Frontal cortex (tissue), 4 donors: Measurements from ENCODE around the gene IMMP2L. TPM values are rescaled to one million over a fixed set of nuclear protein-coding genes. Genes with fewer than 3 reads are reported as not detected.
A peak's percentile ranks its signal among the peaks of the same experiment; 100 is the strongest.
"Not testable (repeated sequence)": the region's sequence is repeated elsewhere in the genome, so short reads cannot be mapped to it uniquely, and the experiment has no call there.

ENCODE experiments used
- DNase-seq, 2 donors: peaks; one replicate each; pipeline ENCODE4 v3.0.0; 2012; ENCODE audit warnings: low spot score in 2 of 2
- FAIRE-seq: peaks from 2 replicates; lab custom pipeline; 2012; peaks lifted over from hg19 to GRCh38; lab: Jason Lieb, UNC
- total RNA-seq: library from RNA; depleted of rRNA; stranded (reverse); fragments of >200 nt; gene quantifications from one replicate; pipeline ENCODE4 v1.2.3, GENCODE V29; 2014
- donor health status: control.
- donor health status: control.
- donor health status: control.

IMMP2L gene
- total RNA-seq: 9.8 TPM

DNA sequence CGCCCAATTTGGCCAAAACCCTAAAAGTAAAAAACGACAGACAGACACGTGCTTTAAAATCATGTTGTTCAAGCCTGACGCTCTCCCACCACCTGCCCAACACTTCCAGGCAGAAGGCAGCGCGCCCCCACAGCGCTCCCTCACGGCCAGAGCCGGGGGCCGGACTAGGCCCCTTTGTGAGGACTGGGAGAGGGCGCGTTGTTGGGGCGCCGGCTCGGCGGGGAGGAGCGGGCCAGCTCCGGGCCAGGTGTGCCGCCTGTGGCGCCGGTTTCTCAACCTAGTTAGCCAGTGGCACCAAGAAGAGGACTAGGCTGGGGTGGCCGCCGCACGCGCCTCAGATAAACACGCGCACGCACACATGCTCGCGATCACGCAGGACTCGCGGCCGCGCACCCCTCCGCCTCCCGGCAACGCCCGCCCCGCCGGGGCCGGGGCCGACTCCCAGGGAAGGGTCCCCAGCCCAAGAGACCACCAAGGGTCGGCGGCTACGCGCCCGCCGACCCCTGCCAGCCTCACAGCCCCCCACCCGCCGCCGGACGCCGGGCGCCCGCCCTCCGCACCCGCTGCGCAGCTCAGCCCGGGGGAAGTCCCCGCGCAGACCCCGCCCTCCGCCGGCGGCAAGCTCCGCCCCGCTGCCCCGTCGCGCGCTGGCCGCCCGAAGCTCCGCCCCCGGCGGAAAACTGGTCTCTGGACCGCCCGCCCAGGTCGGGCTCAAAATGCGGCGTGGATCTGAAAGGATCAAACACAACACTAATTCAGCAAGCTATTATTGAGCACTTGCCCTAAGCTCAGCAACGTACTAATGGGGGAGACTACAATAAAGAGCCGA lies at the start of gene IMMP2L:
TSS of gene IMMP2L (minus strand) at position 589 of the 829 bp plus-strand sequence.
- peak; percentile 86 to 90 for DNase-seq
- no peak for FAIRE-seq

DNA sequence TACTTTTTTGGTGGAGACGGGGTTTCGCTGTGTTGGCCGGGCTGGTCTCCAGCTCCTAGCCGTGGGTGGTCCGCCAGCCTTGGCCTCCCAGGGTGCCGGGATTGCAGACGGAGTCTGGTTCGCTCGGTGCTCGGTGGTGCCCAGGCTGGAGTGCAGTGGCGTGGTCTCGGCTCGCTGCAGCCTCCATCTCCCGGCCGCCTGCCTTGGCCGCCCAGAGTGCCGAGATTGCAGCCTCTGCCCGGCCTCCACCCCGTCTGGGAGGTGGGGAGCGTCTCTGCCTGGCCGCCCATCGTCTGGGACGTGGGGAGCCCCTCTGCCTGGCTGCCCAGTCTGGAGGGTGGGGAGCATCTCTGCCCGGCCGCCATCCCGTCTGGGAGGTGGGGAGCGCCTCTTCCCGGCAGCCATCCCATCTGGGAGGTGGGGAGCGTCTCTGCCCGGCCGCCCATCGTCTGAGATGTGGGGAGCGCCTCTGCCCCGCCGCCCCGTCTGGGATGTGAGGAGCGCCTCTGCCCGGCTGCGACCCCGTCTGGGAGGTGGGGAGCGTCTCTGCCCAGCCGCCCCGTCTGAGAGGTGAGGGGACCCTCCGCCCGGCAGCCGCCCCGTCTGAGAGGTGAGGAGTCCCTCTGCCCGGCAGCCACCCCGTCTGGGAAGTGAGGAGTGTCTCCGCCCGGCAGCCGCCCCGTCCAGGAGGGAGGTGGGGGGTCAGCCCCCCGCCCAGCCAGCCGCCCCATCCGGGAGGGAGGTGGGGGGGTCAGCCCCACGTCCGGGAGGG lies 47.4 kb upstream of the IMMP2L start:
- not testable (repeated sequence) for DNase-seq, FAIRE-seq

DNA sequence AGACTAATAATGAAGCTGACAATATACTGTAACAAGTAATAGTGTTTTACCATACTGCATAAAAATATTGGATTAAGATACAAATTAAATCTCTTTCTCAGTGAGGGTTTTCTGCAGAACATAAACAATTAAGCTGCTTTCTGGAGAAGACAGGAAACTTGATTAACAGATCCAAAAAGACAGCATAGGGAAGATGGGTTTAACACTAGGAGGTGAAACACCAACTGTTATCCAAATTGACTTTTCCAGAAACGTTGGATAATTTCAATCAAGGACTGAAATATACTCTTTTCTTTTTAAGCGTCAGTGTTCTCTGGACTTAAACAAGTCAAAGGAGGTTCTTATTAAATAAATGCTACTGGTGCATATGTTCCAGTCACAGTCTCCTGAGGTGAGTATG lies 45.3 kb upstream of the IMMP2L start:
- DNase-seq (no peak), FAIRE-seq (no peak)

DNA sequence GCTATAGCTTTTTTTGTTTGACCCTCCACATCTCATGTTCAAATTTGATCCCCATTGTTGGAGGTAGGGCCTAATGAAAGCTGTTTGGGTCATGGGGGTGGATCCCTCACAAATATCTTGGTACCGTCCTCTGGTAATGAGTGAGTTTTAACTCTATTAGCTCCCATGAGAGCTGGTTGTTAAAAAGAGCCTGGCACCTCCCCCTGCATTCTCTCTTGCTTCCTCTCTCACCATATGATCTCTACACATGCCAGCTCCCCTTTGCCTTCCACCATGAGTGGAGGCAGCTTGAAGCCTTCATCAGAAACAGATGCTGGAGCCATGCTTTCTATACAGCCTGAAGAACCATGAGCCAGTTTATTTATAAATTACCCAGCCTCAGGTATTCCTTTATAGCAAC lies 43.0 kb upstream of the IMMP2L start:
- no peak for FAIRE-seq

DNA sequence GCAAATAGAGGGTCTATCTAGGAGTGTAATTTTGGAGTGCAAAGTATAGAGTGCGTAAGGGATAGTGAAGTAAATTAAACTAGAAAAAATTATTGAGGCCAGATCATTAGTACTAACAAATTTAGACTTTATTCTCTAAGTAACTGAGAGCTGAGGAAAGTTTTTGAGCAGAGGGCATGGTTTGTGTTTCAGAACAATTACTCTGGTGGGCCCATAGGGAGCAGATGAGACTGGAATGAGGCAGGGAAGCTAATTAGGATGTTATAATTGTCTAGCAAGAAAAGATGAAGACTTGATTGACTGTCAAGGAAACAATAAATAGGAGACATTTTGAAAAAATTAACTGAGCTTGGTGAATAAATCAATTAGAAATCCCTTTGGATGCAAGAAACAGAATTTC lies 37.8 kb upstream of the IMMP2L start:
- DNase-seq: no peak
- FAIRE-seq: no peak

More for the DNA sequence above, 43.0 kb upstream of the IMMP2L start:
- no peak for DNase-seq

DNA sequence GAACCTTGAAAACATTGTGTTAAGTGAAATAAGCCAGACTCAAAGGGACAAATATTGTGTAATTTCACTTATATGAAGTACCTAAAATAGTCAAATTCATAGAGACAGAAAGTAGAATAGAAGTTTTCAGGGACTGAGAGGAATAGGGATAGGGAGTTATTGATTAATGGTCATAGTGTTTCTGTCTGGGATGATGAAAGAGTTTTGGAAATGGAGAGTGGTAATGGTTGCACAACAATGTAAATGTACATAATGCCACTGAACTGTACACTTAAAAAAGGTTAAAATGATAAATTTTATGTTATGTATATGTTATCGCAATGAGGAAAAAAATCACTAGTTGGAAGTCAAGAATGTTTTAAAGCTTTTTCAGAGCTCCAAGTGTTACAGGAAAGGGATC lies 33.5 kb upstream of the IMMP2L start:
- FAIRE-seq: no peak
- DNase-seq: no peak

DNA sequence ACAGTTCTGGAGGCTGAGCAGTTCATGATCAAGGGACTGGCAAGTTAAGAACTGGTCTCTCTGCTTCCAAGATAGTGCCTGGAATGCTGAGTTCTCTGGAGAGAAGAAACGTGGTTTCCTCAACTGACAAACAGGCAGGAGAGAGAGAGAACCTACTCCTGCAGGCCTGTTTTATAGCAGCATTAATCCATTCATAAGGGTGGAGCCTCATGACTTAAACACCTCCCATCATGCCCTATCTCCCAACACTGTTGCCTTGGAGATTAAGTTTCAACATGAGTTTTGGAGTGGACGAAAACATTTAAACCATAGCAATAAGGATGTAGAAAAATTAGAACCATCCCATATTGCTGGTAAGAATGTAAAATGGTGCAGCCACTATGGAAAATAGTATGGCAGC lies 32.3 kb upstream of the IMMP2L start:
- DNase-seq: no peak
- no peak for FAIRE-seq

DNA sequence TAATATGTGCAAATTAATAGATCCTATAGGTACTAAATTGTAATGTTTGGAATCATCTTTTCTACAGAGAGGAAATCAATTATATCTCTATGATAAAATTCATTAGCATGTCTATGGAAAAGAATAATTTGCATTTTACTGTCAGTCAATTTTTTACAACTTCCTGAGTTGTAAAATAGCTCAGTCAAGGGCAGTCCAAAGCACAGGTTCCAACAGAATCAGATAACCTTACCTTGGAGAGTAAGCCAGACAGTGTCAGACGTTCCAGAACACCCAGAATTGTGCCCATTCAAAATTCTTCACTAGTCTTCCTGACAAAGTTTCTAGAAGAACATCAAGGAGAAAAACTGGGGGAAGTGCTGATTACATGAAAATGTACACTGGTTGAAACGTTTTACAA lies 31.1 kb upstream of the IMMP2L start:
- DNase-seq (no peak), FAIRE-seq (no peak)

DNA sequence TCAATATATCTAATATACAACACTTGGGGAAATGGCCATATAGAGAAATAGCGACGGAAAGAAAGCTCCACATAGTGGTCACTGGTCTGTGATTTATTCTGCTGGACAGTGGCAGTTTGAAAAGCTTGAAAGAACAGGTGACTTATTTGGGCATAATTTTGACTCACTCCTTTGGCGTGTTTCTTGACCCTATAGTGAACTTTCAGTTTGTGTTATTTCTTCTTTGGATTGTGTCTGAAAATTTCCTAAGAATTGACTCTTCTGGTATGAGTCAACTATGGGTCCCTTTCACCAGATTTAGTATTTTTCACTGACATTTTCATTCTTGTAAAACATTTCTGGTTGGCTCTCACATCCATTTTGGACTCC lies 25.8 kb upstream of the IMMP2L start:
- no peak for DNase-seq
- no peak for FAIRE-seq

DNA sequence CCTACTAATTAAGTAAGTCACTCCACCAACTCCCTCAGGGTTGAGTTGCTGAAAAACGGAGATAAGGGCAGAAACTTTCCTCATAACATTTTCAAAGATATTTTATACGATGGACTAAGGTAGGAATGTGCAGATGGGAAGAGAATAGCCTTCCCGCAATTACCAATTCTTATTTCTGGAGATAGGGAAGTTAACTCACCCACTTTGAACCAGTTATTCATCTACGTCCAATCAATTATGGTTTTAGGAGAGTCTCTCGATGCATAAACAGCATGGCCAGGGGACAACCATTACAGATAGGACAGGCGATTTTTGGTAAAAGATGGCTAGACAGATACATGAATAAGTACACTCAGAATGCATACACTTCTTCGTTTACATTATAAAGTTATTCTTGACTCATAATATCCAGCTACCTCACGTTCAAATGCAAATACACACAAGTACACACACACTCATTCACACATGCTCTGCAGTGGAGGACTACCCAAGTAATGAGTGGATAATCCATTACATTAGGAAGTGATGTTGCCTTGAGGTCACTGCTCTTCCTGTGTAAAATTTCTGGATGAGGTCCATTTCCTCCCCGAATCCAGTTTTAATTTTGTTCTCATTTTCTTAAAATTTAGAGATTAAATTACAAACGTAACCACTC lies 25.2 kb upstream of the IMMP2L start:
- DNase-seq (no peak), FAIRE-seq (no peak)

DNA sequence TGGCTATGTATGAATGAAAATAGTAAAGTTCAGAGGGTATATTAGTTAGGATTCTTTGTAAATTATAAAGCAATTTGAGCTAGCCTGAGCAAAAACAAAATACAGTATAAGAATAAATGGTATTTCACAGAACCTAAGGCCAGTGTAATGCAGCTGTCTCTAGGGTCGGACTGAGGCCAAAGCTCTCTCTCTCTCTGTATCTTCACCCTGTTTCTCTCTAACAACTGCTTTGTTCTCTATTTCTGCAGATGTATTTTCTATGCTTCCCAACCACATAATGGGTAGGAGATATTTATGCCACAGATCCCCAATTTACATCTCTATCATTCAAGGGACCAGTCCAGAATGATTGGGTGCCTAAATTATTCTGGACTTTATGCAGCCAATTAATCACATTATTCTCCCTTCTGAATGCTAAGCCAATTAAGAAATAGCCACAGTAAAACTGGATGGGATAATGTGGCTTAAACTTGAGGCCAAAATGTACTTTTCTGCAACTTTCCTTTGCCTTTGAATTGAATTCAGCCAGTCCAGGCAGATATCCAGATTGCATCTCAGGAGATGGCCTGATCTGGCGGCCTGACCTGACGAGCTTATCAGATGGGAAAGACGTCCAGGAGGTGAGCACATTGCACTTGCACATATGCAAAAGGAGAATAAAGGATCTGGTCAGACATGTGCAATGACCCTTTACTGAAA lies 24.6 kb upstream of the IMMP2L start:
- FAIRE-seq (no peak), DNase-seq (no peak)

DNA sequence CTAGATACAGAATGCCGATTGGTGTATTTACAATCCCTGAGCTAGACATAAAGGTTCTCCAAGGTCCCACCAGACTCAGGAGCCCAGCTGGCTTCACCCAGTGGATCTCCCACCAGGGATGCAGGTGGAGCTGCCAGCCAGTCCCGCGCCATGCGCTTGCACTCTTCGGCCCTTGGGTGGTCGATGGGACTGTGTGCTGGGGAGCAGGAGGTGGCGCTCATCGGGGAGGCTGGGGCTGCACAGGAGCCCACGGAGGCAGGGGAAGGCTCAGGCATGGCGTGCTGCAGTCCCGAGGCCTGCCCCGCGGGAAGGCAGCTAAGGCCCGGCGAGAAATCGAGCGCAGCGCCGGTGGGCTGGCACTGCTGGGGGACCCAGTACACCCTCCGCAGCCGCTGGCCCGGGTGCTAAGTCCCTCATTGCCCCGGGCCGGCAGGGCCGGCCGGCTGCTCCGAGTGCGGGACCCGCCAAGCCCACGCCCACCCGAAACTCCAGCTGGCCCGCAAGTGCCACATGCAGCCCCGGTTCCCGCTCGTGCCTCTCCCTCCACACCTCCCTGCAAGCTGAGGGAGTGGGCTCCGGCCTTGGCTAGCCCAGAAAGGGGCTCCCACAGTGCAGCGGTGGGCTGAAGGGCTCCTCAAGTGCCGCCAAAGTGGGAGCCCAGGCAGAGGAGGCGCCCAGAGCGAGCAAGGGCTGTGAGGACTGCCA lies 19.6 kb upstream of the IMMP2L start:
- FAIRE-seq, DNase-seq: not testable (repeated sequence)

DNA sequence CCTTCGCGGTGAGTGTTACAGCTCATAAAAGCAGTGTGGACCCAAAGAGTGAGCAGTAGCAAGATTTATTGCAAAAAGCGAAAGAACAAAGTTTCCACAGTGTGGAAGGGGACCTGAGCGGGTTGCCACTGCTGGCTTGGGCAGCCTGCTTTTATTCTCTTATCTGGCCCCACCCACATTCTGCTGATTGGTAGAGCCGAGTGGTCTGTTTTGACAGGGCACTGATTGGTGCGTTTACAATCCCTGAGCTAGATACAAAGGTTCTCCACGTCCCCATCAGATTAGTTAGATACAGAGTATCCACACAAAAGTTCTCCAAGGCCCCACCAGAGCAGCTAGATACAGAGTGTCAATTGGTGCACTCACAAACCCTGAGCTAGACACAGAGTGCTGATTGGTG lies 18.9 kb upstream of the IMMP2L start:
- DNase-seq, FAIRE-seq: not testable (repeated sequence)

DNA sequence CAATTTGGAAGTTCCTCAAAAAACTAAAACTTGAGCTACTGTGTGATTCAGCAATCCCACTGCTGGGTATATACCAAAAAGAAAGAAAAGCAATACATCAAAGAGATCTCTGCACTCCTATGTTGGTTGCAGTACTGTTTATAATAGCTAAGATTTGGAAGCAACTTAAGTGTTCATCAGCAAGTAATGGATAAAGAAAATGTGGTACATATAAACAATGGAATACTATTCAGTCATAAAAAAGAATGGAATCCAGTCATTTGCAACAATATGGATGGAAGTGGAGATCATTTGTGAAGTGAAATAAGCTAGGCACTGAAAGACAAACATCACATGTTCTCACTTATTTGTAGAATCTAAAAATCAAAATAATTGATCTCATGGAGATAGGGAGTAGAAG lies 16.5 kb upstream of the IMMP2L start:
- FAIRE-seq: no peak
- DNase-seq: no peak

DNA sequence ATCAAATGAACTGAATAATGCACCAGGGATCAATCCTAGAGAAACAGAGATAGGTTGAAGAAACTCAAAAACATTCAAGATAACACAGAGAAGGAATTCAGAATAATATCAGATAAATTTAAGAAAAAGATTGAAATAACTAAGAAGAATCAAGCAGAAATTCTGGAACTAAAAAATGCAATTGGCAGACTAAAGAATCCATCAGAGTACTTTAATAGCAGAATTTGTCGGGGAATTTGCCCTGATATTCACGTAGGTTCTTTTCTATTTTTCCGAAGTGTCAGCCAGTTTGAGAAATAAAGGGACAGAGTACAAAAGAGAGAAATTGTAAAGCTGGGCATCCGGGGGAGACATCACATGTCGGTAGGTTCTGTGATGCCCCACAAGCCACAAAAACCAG lies 9.4 kb upstream of the IMMP2L start:
- FAIRE-seq: no peak

DNA sequence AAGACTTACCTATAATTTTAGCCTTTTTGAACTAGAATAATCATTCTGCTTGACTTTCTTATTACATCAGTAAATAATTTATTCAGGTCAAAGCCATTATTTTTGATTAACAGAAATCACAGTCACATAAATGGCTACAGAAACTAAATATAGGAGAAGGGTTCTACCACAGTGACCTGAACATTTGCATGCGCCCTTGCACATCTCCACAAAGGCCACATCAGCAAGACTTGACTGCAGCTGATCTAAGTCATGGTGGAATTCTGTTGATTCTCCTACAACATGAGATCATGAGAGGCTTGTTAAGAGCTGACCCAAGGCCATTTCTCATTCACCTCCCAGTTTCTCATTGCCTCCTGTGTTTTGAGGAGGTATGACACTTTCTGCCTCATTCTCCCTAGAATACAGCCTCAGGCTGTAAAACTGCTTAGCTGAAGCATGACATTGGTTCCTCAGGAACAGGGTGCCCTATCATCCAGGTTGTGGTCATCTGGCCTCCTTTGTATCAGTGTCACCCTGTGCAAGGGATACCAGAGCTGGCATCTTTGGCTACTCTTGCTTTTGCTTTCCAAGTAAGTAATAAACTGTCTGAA lies 6.7 kb upstream of the IMMP2L start:
- DNase-seq (no peak), FAIRE-seq (no peak)

More for the DNA sequence above, 9.4 kb upstream of the IMMP2L start:
- DNase-seq: no peak

DNA sequence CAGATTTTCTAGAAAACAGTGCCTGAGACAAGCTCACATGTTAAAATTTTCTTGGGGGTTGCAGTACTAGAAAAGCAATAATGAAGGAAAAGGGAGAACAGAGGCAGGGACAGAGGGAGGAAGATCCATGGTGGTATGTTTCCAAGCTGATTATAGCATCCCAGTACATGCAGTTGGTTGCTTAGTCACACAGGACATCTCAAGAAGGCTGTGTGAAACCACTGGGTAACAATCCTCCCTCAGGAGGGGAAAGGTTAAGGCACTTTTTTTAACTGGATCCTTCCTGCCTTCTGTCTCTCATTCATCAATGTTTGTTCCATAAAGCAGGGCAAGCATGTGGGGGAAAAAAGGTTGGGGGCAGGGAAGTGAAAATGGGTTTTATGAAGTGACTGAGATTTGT lies 6.1 kb upstream of the IMMP2L start:
- FAIRE-seq: no peak
- no peak for DNase-seq

DNA sequence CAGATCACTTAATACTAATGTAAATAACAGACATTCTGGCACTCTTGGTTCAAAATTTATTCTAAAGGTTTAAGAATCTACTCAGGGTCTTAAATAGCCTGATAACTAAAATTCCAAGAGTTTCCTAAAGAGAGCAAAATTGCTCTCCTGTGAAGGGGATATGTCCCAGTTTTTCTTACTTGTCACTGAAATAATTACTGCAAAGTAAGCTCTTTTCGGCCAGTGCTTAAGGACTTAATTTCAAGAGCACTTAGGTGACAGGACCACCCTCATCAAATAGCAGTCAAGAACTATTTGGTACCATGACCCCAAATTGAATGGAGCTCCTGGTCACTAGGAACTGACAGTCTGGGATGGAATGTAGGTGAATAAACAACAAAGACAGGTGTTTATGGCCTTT lies 1.8 kb upstream of the IMMP2L start:
- no peak for DNase-seq
- no peak for FAIRE-seq

DNA sequence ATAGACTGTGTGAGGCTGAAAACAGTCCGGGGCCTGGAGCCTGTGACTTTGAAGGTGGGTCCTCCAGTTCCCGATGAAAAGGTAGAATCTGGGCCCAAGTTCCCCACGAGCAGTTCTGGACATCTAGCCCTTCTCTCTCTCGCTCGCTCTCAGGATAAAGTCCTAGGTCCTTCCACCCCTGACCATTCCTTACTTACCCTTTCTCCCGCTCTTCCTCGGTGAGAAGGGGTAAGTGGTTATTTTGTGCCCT lies 713 bp downstream of the IMMP2L start:
- FAIRE-seq (no peak), DNase-seq (no peak)
